Esophagus muscularis mucosa (tissue), 4 donors: Measurements from ENCODE around the gene TMEM247.

Experiments
- EP300 ChIP-seq: sonication (generic); formaldehyde crosslinking; IDR thresholded peaks from one replicate; pipeline ENCODE4 v1.6.1; 2017; ENCODE audit warnings: antibody characterized with exemption
- POLR2A ChIP-seq: fragments of 450-650 bp; IDR thresholded peaks from one replicate; pipeline ENCODE4 v1.6.1; 2017; ENCODE audit warnings: antibody characterized with exemption, moderate library complexity, mild to moderate bottlenecking, low read depth
- POLR2AphosphoS5 ChIP-seq, 2 donors: sonication (generic); formaldehyde crosslinking; IDR thresholded peaks; one replicate each; pipeline ENCODE4 v1.6.1; 2017; ENCODE audit warnings: antibody characterized with exemption in 2 of 2
- TF ChIP-seq, protein P1 (sequence below), 3 experiments: fragments of 200-600 bp in 2 of 3; fragments of 450-650 bp in 1 of 3; sonication (generic) in 2 of 3; IDR thresholded peaks; one replicate each; pipeline ENCODE4 v1.5.1; 2017 to 2019; ENCODE audit warnings: antibody characterized with exemption in 3 of 3, mild to moderate bottlenecking in 2 of 3, moderate library complexity in 1 of 3

DNA sequence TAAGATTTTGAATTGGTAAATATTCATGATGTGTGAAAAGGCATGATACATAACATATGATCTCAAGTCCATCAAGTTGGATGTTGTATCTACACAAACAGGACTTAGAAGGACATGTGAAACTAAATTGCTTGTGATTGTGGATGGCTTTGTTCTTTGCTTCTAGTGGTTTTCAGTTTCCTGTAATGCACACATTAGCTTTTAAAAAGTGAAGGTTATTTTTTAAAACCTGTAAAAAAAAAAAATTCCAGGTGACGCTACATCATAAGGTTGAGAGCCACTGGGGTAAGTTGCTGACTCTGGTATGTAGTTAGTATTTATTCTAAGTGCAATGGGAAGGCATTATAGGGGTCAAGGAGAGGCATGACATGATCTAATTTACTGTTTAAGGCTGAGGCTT is 48.4 kb upstream of the TMEM247 start:
- TF ChIP-seq POLR2A (no peak), EP300 (no peak), POLR2AphosphoS5 (IDR thresholded peaks at IDR 0.05) (no peak)
- TF ChIP-seq, protein P1, sequence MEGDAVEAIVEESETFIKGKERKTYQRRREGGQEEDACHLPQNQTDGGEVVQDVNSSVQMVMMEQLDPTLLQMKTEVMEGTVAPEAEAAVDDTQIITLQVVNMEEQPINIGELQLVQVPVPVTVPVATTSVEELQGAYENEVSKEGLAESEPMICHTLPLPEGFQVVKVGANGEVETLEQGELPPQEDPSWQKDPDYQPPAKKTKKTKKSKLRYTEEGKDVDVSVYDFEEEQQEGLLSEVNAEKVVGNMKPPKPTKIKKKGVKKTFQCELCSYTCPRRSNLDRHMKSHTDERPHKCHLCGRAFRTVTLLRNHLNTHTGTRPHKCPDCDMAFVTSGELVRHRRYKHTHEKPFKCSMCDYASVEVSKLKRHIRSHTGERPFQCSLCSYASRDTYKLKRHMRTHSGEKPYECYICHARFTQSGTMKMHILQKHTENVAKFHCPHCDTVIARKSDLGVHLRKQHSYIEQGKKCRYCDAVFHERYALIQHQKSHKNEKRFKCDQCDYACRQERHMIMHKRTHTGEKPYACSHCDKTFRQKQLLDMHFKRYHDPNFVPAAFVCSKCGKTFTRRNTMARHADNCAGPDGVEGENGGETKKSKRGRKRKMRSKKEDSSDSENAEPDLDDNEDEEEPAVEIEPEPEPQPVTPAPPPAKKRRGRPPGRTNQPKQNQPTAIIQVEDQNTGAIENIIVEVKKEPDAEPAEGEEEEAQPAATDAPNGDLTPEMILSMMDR (IDR thresholded peaks at IDR 0.05) = no peak
